Gastroesophageal sphincter (tissue), 3 donors: ENCODE results near the gene PAPPA2.

Experiments used
- EP300 ChIP-seq: sonication (generic); formaldehyde crosslinking; IDR thresholded peaks from one replicate; pipeline ENCODE4 v1.6.1; 2017; ENCODE audit warnings: antibody characterized with exemption, mild to moderate bottlenecking
- POLR2A ChIP-seq, 2 donors: fragments of 450-650 bp; IDR thresholded peaks; one replicate each; pipeline ENCODE4 v1.6.1; 2017; ENCODE audit warnings: antibody characterized with exemption in 2 of 2, mild to moderate bottlenecking in 2 of 2, moderate library complexity in 1 of 2
- TF ChIP-seq, protein P1 (sequence below), 4 experiments: fragments of 200-600 bp in 2 of 4; fragments of 450-650 bp in 2 of 4; sonication (generic) in 1 of 4; IDR thresholded peaks; one replicate each; pipeline ENCODE4 v1.5.1; 2017 to 2019; ENCODE audit warnings: antibody characterized with exemption in 4 of 4, mild to moderate bottlenecking in 2 of 4, moderate library complexity in 2 of 4

DNA sequence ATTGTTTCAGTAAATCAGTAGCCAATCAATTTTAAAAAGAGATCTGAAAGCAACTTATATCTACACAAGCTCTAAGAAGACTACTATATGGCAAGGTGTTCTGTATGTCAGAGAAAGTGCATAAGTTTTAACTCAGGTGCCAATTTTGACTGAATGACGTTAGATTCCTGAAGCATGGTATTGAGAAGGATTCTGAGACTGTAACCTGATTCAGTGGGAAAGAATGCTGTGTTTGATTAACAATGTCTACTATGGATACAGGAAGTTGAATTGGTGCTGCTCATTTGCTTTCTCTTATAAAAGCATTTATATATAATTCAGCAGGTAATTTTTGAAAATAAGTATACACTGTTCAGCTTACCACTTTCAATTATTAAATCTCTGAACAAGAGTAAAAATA, 156.3 kb downstream of the PAPPA2 start:
- TF ChIP-seq, protein P1, sequence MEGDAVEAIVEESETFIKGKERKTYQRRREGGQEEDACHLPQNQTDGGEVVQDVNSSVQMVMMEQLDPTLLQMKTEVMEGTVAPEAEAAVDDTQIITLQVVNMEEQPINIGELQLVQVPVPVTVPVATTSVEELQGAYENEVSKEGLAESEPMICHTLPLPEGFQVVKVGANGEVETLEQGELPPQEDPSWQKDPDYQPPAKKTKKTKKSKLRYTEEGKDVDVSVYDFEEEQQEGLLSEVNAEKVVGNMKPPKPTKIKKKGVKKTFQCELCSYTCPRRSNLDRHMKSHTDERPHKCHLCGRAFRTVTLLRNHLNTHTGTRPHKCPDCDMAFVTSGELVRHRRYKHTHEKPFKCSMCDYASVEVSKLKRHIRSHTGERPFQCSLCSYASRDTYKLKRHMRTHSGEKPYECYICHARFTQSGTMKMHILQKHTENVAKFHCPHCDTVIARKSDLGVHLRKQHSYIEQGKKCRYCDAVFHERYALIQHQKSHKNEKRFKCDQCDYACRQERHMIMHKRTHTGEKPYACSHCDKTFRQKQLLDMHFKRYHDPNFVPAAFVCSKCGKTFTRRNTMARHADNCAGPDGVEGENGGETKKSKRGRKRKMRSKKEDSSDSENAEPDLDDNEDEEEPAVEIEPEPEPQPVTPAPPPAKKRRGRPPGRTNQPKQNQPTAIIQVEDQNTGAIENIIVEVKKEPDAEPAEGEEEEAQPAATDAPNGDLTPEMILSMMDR (IDR thresholded peaks at IDR 0.05), result no peak
- no peak for TF ChIP-seq EP300
- no peak for TF ChIP-seq POLR2A (IDR thresholded peaks at IDR 0.05)
